Measurements from ENCODE around the gene CSHL1. TPM values are rescaled to one million over a fixed set of nuclear protein-coding genes. Genes with fewer than 3 reads are reported as not detected.

Gene CSHL1
- total RNA-seq, 4 donors from 2014 or later: not detected

GRCh38 chr17:63929860-63930766 lies 19.1 kb upstream of the CSHL1 start:
- no peaks in the 10 kb centered on the region for H3K9me3 ChIP-seq
- no peaks in the 10 kb centered on the region for H3K36me3 ChIP-seq
- WGBS, 2 donors: 86 to 89% methylated on average over 21 to 24 of the region's 24 CpGs
- peak overlapping the region in 1 of 4 donors; percentile 42 for H3K4me3 ChIP-seq
- no peak for DNase-seq (ENCODE audit: low spot score in 2 of 2)
- peaks cover 0 to 22% (median 3%) of the 10 kb centered on the region in 4 donors for H3K4me1 ChIP-seq
- H3K27ac ChIP-seq: peak overlapping the region in 1 of 4 donors; percentile 48
- no peaks in the 10 kb centered on the region for H3K27me3 ChIP-seq
- TF ChIP-seq CTCF (IDR thresholded peaks at IDR 0.05): no peak
- no peak for TF ChIP-seq EP300 (IDR thresholded peaks at IDR 0.05)
- TF ChIP-seq POLR2A (IDR thresholded peaks at IDR 0.05): no peak

- 89% methylated on average over 9 to 10 of the region's 10 CpGs for WGBS, 2 donors
- H3K27me3 ChIP-seq: no peaks in the 10 kb centered on the region
- TF ChIP-seq CTCF (IDR thresholded peaks at IDR 0.05) (no peak), POLR2A (IDR thresholded peaks at IDR 0.05) (no peak), EP300 (IDR thresholded peaks at IDR 0.05) (no peak)
- DNase-seq (ENCODE audit: low spot score in 2 of 2): no peak
- no peaks in the 10 kb centered on the region for H3K36me3 ChIP-seq
- H3K4me1 ChIP-seq: peaks cover 0 to 22% (median 3%) of the 10 kb centered on the region in 4 donors
- no peaks in the 10 kb centered on the region for H3K9me3 ChIP-seq
- no peak overlapping the region for H3K27ac ChIP-seq
- H3K4me3 ChIP-seq: no peak overlapping the region
Observed at GRCh38 chr17:63928966-63929695, 18.1 kb upstream of the CSHL1 start.

- 83 to 87% methylated on average over 7 to 8 of the region's 10 CpGs for WGBS, 2 donors
- Histone ChIP-seq H3K4me1 (peaks cover 0 to 22% (median 3%) of the 10 kb centered on the region in 4 donors), H3K9me3 (no peaks in the 10 kb centered on the region), H3K36me3 (no peaks in the 10 kb centered on the region), H3K27ac (no peak overlapping the region), H3K27me3 (no peaks in the 10 kb centered on the region), H3K4me3 (no peak overlapping the region)
- TF ChIP-seq EP300 (IDR thresholded peaks at IDR 0.05): no peak
- TF ChIP-seq CTCF (IDR thresholded peaks at IDR 0.05): no peak
- no peak for TF ChIP-seq POLR2A (IDR thresholded peaks at IDR 0.05)
- DNase-seq (ENCODE audit: low spot score in 2 of 2): no peak
Observed at GRCh38 chr17:63928172-63928666, 17.2 kb upstream of the CSHL1 start.

GRCh38 chr17:63927464-63928171 lies 16.6 kb upstream of the CSHL1 start:
- no peaks in the 10 kb centered on the region for H3K36me3 ChIP-seq
- H3K9me3 ChIP-seq: no peaks in the 10 kb centered on the region
- no peak overlapping the region for H3K27ac ChIP-seq
- peaks cover 0 to 22% (median 3%) of the 10 kb centered on the region in 4 donors for H3K4me1 ChIP-seq
- no peak overlapping the region for H3K4me3 ChIP-seq
- WGBS, 2 donors: 64 to 74% methylated on average over 8 of the region's 8 CpGs
- no peak for DNase-seq (ENCODE audit: low spot score in 2 of 2)
- no peaks in the 10 kb centered on the region for H3K27me3 ChIP-seq
- TF ChIP-seq EP300 (IDR thresholded peaks at IDR 0.05) (no peak), CTCF (IDR thresholded peaks at IDR 0.05) (no peak), POLR2A (IDR thresholded peaks at IDR 0.05) (no peak)
